RWPE1 (cell line): ENCODE measurements around the gene SHB.
A peak's percentile ranks its signal among the peaks of the same experiment; 100 is the strongest.

Experiments used
- CTCF ChIA-PET: fragments of 350-600 bp; sonication (Branson Sonifier 250); formaldehyde crosslinking; extraction: SDS; loops from one replicate; lab custom pipeline; 2021; lab: Yijun Ruan, JAX
- POLR2A ChIA-PET: fragments of 400-600 bp; formaldehyde crosslinking; extraction: SDS; loops from one replicate; lab custom pipeline; 2020; ENCODE audit warnings: antibody characterized with exemption; ENCODE audit not compliant: low non-redundant PET; lab: Yijun Ruan, JAX
- DNase-seq: peaks from one replicate; pipeline ENCODE4 v3.0.0; 2012; ENCODE audit warnings: low spot score
- H3K27ac ChIP-seq: fragments of 450-650 bp; 2 replicates; pipeline ENCODE4 v1.5.1; 2017
- CTCF ChIP-seq: fragments of 450-650 bp; conservative IDR thresholded peaks from 2 replicates; pipeline ENCODE4 v1.5.1; 2017; ENCODE audit warnings: low read depth, mild to moderate bottlenecking

The SHB gene

GRCh38 chr9:37986771-37987258 lies 82.2 kb downstream of the SHB start:
- CTCF ChIA-PET, result no interaction called here
- no peak for TF ChIP-seq CTCF
- POLR2A ChIA-PET, result no interaction called here

DNA sequence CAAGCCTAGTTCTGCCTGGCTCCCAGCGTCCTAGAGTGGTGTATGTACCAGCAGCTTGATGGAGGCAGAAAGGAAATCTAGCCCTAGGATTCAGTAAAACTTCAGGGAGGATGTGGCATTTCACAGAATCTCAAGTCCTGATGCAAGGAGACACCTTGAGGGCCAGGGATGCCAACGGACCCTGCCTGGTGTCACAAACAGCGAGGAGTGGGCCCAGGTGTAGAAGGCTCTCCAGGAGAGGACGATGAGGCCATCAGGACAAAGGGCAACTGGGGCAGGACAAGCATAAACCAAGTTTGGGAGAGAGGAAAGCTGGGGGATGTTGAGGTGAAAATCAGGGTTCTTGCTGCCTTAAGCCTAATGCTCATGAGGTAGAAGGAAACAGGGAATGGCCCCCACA lies 83.0 kb downstream of the SHB start:
- no peak for TF ChIP-seq CTCF
- POLR2A ChIA-PET, result no interaction called here
- peak overlapping the region; percentile 80 for H3K27ac ChIP-seq
- DNase-seq, result no peak
- CTCF ChIA-PET, result no interaction called here

More at GRCh38 chr9:37986771-37987258, 82.2 kb downstream of the SHB start:
- peak overlapping the region; percentile 80 for H3K27ac ChIP-seq
- DNase-seq, result no peak

GRCh38 chr9:37984672-37985611 lies 84.1 kb downstream of the SHB start:
- no peak for TF ChIP-seq CTCF
- ChIA-PET CTCF (interaction anchor here (0.9 to 1.1 kb wide), 2 partner anchors 18 to 44 kb away, joined by 3 to 4 read pairs; no protein-coding TSS in a partner anchor), POLR2A (no interaction called here)
- peak; percentile 72 for DNase-seq
- H3K27ac ChIP-seq, result peak overlapping the region; percentile 80

- DNase-seq, result no peak
- no peak for TF ChIP-seq CTCF
- H3K27ac ChIP-seq, result peak overlapping the region; percentile 80
- CTCF ChIA-PET, result interaction anchor here (0.9 to 1.1 kb wide), 2 partner anchors 18 to 45 kb away, joined by 3 to 4 read pairs; no protein-coding TSS in a partner anchor
- POLR2A ChIA-PET, result no interaction called here
These were observed 84.8 kb downstream of the SHB start for GRCh38 chr9:37984278-37984671.

- CTCF ChIA-PET, result interaction anchor here (0.9 to 1.1 kb wide), 3 partner anchors 17 to 105 kb away, joined by 3 to 7 read pairs (median 3); no protein-coding TSS in a partner anchor
- no peak for DNase-seq
- peak overlapping the region; percentile 80 for H3K27ac ChIP-seq
- TF ChIP-seq CTCF, result no peak
- POLR2A ChIA-PET, result no interaction called here
These were observed 85.5 kb downstream of the SHB start for GRCh38 chr9:37983381-37984067.

DNA sequence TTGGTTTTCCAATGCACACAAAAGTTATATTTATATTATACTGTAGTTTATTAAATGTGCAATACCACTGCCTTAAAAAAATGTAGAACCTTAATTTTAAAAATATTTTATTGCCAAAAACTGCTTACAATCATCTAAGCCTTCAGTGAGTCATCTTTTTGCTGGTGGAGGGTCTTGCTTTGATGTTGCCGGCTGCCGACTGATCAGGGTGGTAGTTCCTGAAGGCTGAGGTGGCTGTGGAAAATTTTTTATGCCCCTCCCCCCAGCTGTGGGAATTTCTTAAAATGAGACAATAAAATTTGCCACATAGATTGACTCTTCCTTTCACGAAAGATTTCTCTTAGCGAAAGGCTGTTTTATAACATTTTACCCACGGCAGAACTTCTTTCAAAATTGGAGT lies 89.2 kb downstream of the SHB start:
- ChIA-PET CTCF (interaction anchor here (0.6 kb wide), 1 partner anchor 378 kb away, joined by 3 read pairs; no protein-coding TSS in a partner anchor), POLR2A (no interaction called here)
- no peak for DNase-seq
- no peak for TF ChIP-seq CTCF
- H3K27ac ChIP-seq, result no peak overlapping the region
